ENCODE data around the gene TNFRSF4. TPM values are rescaled to one million over a fixed set of nuclear protein-coding genes. Genes with fewer than 3 reads are reported as not detected.

TNFRSF4 gene
- total and polyA plus RNA-seq, 9 of the 15 experiments (the other 6 are each of a cell fraction or from before 2014, with no cell fraction given) = 0.07 to 0.44 (median 0.19) TPM; not detected in 5

GRCh38 chr1:1259951-1260600, 46.1 kb upstream of the TNFRSF4 start:
- Histone ChIP-seq H3K4me3 (no peak overlapping the region), H2AFZ (ENCODE audit: low read depth, low read length) (no peak overlapping the region), H3K36me3 (ENCODE audit: control insufficient read depth, insufficient read depth, low read length) (peaks cover 94% of the 10 kb centered on the region), H3K27me3 (ENCODE audit: control insufficient read depth in 2 of 2, insufficient read depth in 2 of 2, low read length in 2 of 2) (no peaks in the 10 kb centered on the region; a peak in 1 of 5 replicates), H4K20me1 (replicated peaks; ENCODE audit: control insufficient read depth, insufficient read depth, low read length) (peaks cover 8% of the 10 kb centered on the region; the same call in 1 of the 2 replicates), H3K27ac (ENCODE audit: extremely low read depth, low read depth, low read length) (no peak overlapping the region), H3K9me1 (ENCODE audit: control insufficient read depth, insufficient read depth, low read length) (peaks cover 8% of the 10 kb centered on the region), H3K79me2 (ENCODE audit: control insufficient read depth, insufficient read depth, low read length) (peaks cover 17% of the 10 kb centered on the region), H3K4me2 (ENCODE audit: insufficient read depth, low read length) (no peak overlapping the region), H3K4me1 (replicated peaks in 1 of 2; ENCODE audit: control insufficient read depth in 2 of 2, insufficient read depth in 2 of 2, low read length in 2 of 2) (peaks cover 0 to 33% of the 10 kb centered on the region in 2 experiments; a peak in 2 of 5 replicates), H3K9ac (ENCODE audit: insufficient read depth in 1 of 2, low read depth in 2 of 2, low read length in 2 of 2) (0 out of 4 replicates have a peak overlapping the region, but pooled peaks of 1 of the 2 experiments have one; percentile 69), H3K9me3 (replicated peaks; ENCODE audit: control insufficient read depth, insufficient read depth, low read depth, low read length) (no peaks in the 10 kb centered on the region)
- 92% methylated on average over 26 of the region's 26 CpGs for WGBS (ENCODE audit: insufficient coverage, low coverage, missing lambda C conversion rate)
- CTCF ChIA-PET (ENCODE audit: low intra/inter-chr PET ratio) = no interaction called here
- no TSS peak for BruUV-seq (replicated peaks)
- FAIRE-seq (no peak), DNase-seq (ENCODE audit: extremely low read depth in 1 of 4, low spot score in 3 of 4) (no peak), ATAC-seq (no peak)
- in situ Hi-C loops (cut with MboI) (no loop called here), intact Hi-C loops (cut with micrococcal nuclease) (no loop called here)
- TF ChIP-seq ELF2 (CRISPR knock-in tag; IDR thresholded peaks at IDR 0.05) (no peak), POLR2G (IDR thresholded peaks at IDR 0.05; ENCODE audit: low read depth, low read length) (peak; percentile 45), MITF (IDR thresholded peaks at IDR 0.05) (no peak), RB1 (IDR thresholded peaks at IDR 0.05; ENCODE audit: low read depth) (no peak), ZNF609 (CRISPR knock-in tag; IDR thresholded peaks at IDR 0.05; ENCODE audit: borderline replicate concordance) (no peak), HDAC2 (IDR thresholded peaks at IDR 0.05) (no peak), NCOA4 (IDR thresholded peaks at IDR 0.05; ENCODE audit: partially characterized antibody) (no peak), ZKSCAN1 (IDR thresholded peaks at IDR 0.05; ENCODE audit: low read depth, low read length) (peak; percentile 93), MLLT1 (IDR thresholded peaks at IDR 0.05) (no peak), SPI1 (IDR thresholded peaks at IDR 0.05; ENCODE audit: borderline replicate concordance, low read depth, low read length) (0 out of 2 replicates have a peak, but pooled peaks have one; percentile 14), POLR2AphosphoS2 (IDR thresholded peaks at IDR 0.05; ENCODE audit: low read length) (peak; percentile 49; the same call in 1 of the 2 replicates), HOMEZ (CRISPR knock-in tag; IDR thresholded peaks at IDR 0.05) (no peak), HSF4 (CRISPR knock-in tag; IDR thresholded peaks at IDR 0.05; ENCODE audit: borderline replicate concordance) (no peak)
- POLR2A ChIA-PET = interaction anchor here (0.7 to 1.2 kb wide), 3 partner anchors 8 to 24 kb away, joined by 3 to 5 read pairs (median 4); partner anchors contain the start of gene UBE2J2

All from K562 (cell line).